T47D (cell line): ENCODE results near the gene L3MBTL4.
"Not testable (repeated sequence)": the region's sequence is repeated elsewhere in the genome, so short reads cannot be mapped to it uniquely, and the experiment has no call there.

Source experiments
- DNase-seq, 2 experiments: peaks; one replicate each; pipeline versions ENCODE4 v3.0.0 to v3.0.0-alpha.2; 2011 to 2012; ENCODE audit warnings: low read depth in 1 of 2, low spot score in 1 of 2
- JUND ChIP-seq: IDR thresholded peaks from 2 replicates; pipeline ENCODE4 v1.6.1; 2012; ENCODE audit warnings: low read depth
- in situ Hi-C: cut with HindIII; loops from 2 replicates; pipeline ENCODE4 v1.10.0; 2016; ENCODE audit warnings: low sequenced_read_pairs, low pct_unique_long_range_greater_than_20kb

L3MBTL4 gene

DNA sequence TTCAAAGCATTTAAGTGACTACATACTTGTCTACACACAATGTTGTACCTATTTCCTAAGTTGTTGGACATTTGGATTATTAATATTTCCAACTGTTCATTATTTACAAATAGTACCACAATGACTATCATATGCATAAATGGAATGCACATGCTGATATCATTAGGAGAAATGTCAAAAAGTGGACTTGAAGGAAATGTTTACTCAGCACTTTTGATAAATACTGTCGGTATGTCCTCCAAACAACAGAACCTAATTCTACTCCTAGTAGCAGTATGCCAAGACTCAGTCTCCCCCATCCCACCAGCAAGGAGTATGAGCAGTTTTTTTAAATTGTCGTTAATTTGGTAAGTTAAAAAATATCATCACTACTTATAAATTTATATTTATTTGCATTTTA, 116.8 kb downstream of the L3MBTL4 start:
- DNase-seq, result no peak
- no peak for TF ChIP-seq JUND
- in situ Hi-C loops, result no loop called here

DNA sequence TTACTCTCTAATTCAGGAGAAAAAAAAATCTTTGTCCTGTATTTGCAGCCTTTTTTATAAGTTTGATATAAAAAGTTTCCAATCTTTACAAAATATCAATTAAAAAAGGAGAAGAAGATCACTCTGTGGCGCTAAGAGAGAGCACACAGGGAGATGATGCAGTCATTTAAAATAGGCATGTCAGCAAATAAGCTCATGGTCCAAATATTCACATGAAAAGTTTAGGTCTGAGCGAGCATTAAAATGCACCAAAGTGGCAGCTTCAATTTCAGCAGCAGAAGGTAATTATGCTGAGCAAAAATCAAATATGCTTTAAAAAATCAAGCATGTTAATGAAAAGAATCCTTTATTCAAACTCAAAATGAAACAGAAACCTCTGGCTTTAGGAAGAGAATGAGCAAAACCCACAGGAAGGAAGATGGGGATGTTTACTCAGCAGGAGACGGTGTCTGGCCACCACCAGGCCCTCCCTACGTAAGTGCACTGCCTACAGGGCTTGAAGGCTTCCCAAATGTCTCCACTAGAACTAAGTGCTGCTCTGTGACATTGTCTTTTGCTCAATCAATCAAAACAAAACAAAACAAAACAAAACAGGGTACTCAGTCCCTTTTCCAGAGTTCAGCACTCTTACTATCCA, 120.4 kb downstream of the L3MBTL4 start:
- TF ChIP-seq JUND, result no peak
- in situ Hi-C loops, result no loop called here
- DNase-seq, result no peak

DNA sequence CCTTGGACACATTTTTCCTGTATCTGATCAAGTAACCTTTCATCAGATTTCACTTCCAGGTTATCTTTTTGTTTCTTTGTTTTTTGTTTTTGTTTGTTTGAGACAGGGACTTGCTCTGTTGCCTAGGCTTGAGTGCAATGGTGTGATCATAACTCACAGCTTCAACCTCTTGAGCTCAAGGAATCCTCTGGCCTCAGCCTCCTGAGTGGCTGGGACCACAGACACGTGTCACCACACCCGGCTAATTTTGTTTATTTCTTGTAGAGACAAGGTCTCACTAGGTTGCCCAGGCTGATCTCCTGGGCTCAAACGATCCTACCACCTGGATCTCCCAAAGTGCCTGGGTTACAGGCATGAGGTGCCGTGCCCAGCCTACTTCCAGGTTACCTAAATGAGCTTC, 124.9 kb downstream of the L3MBTL4 start:
- in situ Hi-C loops, result no loop called here
- no peak for DNase-seq
- no peak for TF ChIP-seq JUND

DNA sequence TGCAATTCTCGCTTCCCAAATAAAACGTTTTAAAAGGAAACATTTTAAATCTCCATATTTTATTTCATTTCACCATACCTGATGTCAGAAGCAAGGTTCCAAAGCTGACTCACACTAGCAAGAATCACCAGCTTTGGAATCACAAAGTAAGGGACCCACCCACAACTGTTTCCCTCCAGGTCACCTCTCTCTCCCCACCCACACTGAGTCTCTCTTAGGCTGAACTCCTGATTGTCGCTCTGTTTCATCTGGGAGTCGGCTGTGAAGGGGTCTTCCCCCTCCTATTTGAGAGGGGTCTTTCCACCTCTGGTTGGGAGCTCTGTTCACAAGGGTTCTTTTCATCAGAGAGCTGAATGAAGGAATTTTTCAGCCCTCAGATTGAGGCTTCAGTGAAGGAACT, 128.1 kb downstream of the L3MBTL4 start:
- no peak for DNase-seq
- in situ Hi-C loops, result no loop called here
- TF ChIP-seq JUND, result no peak

GRCh38 chr18:6284761-6285160, 129.9 kb downstream of the L3MBTL4 start:
- no peak for TF ChIP-seq JUND
- in situ Hi-C loops, result no loop called here
- no peak for DNase-seq

- no peak for DNase-seq
- in situ Hi-C loops, result no loop called here
- no peak for TF ChIP-seq JUND
These were observed 130.4 kb downstream of the L3MBTL4 start for GRCh38 chr18:6284300-6284699.

GRCh38 chr18:6281874-6282273, 132.8 kb downstream of the L3MBTL4 start:
- TF ChIP-seq JUND, result no peak
- DNase-seq, result no peak
- in situ Hi-C loops, result no loop called here

GRCh38 chr18:6280211-6280743, 134.4 kb downstream of the L3MBTL4 start:
- in situ Hi-C loops, result no loop called here
- no peak for TF ChIP-seq JUND
- DNase-seq, result no peak

DNA sequence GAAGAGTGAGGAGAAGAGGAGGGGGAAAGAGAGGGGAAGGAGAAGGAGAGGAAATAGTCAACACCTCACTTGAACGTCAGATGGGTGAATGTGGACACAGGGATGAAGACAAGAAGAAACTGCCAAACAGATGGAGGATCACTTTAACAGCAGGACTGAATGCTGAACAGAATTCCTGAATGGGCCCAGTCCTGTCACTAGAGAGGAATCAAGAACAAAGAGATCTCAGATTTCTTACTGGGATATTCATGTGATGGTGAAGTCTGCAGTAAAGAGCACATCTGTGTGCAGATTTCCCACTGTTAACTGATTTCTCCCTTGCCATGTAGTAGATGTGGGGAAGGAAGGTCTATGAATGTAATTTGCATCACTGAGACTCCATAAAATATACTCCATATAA, 135.4 kb downstream of the L3MBTL4 start:
- TF ChIP-seq JUND, result no peak
- in situ Hi-C loops, result no loop called here
- no peak for DNase-seq

- no peak for TF ChIP-seq JUND
- in situ Hi-C loops, result no loop called here
- no peak for DNase-seq
These were observed 141.3 kb downstream of the L3MBTL4 start for GRCh38 chr18:6273423-6273822.

GRCh38 chr18:6272144-6272543, 142.6 kb downstream of the L3MBTL4 start:
- DNase-seq, in situ Hi-C loops: not testable (repeated sequence)

GRCh38 chr18:6271585-6271984, 143.1 kb downstream of the L3MBTL4 start:
- no peak for TF ChIP-seq JUND
- DNase-seq, result no peak
- in situ Hi-C loops, result no loop called here

GRCh38 chr18:6270771-6271216, 143.9 kb downstream of the L3MBTL4 start:
- in situ Hi-C loops, result no loop called here
- no peak for TF ChIP-seq JUND
- no peak for DNase-seq

DNA sequence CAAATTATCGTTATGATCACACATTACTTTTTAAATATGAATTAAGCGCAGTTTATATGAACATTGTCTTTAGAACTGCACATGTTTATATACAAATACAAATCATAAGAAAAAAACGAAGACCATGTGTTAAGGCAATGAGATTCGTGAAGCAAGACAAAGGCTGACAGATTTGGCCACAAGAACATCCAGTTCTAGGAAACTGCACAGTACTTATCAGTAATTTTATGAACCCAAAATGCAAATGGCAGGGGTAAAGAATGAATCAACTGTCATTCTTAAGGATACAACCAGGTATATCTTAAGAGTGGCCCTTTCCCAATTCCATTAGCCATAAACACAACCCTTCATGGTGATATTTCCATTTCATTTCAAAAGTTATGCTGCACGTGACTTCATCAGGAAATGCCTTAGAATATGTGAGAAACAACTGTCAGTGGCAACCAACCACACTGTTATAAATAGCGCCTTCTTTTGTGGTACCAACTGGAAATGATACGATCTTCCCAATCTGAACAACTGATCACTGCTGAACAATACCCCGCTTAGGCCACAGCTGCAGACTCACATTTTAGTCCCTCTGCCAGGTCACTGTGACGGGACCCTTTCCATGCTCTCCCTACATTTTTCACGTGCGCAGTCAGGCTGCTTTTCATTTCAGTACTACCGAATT, 144.9 kb downstream of the L3MBTL4 start:
- no peak for TF ChIP-seq JUND
- in situ Hi-C loops, result no loop called here
- DNase-seq, result no peak
